HK-2 (cell line): Measurements from ENCODE around the gene KRTCAP2.
"Not testable (repeated sequence)": the region's sequence is repeated elsewhere in the genome, so short reads cannot be mapped to it uniquely, and the experiment has no call there.

Experiments
- DNase-seq: peaks from one replicate; pipeline ENCODE4 v3.0.0-alpha.2; 2018; ENCODE audit not compliant: unreplicated experiment

The KRTCAP2 gene

DNA sequence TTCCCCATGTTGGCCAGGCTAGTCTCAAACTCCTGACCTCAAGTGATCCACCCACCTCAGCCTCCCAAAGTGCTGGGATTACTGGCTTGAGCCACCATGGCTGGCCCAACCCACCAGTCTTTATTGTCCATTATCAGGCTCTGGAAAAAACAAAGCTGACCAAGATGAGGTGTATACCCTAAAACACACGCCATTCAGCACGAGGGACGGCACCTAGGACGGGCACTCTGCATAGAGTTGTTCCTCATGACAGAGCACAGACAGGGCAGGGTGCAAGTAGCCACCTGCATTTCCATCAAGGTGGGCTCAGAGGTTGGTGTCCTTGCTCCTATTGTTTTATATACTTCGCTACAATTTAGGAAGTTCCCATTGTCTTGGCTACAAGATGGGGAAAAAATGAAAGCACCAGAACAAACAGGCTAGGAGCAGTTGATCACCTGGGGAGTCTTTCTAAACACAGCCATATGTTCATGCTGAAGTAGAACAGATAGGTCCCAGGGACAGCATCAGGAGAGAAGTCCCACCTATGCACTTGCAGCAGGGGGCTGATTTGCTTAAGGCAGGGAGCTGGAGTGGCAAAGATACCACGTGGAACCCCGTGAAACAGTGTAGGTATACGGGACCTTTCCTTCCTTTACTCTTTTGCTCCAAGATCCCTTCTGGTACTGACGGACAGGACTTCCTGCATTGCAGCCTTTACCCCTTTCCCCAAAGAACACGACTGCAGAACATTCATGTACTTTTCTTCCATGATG lies 4.5 kb downstream of the KRTCAP2 start:
- DNase-seq, result no peak

DNA sequence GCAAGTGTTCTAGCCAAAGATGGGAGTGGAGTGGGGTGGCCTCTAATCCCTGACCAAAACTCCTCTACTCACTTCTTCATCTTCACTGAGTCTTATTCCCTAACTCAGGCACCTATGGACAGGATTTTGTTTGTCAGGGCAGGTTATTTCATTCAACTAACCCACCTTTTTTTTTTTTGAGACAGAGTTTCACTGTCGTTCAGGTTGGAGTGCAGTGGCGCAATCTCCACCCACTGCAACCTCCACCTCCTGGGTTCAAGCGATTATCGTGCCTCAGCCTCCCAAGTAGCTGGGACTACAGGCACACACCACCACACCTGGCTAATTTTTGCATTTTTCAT lies 5.0 kb downstream of the KRTCAP2 start:
- DNase-seq, result not testable (repeated sequence)

DNA sequence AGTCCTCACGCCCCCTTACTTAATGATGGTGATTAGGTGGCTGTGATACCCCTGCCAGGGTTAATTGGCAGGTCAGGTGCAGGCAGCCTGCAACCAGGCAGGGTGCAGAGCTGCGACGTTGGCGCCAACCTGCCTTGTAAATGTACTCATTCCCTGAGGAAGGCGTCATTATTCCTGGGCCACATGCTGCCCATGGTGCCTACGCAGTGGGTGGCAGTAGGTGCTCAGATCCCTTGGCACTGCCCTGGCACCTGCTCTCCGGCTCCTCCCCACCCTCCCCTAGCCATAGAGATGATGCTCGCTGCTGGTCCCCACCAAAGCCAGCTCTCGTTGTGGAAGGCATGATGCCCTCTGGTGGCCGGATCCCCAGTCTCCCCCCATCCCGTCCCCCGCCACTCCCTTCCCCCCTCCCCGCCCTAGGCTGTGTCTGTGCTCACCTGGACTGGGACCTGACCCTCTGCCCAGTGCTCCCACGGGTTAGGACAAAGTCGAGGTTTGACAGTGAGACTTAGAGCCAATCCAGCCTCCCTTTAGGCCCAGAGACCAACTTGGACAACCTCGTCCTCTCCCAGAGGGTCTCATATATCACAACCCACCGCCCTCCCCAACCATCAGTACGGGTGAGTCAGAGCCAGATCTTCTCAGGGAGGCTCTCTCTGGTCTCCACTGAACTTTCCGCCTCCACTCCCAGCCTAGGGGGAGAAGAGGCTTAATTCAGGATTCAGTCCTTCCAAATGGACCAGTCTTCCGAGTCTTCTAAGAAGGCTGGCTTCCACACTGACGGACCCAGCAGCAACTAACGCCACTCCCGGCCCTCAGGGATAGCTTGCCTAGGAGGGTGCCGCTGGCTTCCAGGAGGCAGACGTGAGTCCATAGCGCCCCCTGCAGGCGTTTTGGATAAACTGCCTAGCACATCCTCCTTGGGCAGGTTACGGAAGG lies 5.7 kb downstream of the KRTCAP2 start:
- DNase-seq, result peak; percentile 89

DNA sequence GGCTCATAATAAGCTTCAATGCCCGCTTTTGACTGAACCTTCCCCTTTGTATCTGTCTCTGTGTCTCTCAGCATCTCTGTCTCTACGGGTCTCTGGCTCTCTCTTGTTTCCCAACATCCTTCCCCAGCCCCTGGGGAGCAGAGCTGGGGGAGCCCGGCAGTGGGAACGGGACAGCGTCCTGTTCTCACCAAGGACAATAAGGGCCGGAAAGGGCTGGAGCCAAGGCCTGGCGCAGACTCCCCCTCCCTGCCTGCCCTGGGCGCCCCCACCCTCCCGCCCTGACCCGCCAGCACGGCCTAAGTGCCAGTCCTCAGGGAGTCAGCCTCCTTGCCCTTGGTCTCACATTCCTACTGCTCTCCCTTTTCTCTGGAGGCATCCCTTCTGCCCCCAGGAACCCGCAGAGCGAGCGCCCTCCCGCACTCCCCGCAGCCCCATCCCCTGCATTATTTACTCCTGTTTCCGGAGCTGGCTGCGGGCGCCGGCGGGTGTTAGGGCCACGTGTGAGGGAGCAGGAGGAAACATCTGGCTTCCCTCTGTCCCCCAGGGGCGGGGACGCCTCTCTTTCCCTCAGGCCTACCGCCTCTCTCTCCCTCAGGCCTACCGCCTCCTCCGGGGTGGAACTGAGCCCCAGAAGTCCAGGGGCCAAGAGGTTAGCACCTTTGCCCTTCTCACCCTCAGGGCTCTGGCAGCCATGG lies 6.5 kb downstream of the KRTCAP2 start:
- DNase-seq, result no peak

DNA sequence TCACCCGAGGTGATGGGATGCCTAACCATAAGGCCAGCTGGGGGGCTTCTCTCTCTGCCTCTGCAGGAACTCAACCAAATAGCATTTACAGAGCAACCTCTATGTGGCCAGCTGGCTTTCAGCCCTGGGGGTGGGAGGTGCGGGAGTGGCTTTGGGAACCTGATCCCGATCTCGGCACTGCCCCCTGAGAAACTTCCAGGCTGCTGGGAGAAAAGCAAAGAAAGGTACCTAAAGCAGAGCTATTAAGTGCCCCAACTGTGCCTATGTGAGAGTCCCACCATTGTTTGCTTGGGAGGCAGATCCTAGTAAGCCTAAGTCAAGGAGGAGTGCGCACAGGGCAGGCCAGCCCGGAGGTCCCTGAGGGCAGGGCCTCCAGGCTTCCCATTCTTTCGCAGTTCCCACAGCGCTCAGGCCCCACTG lies 7.0 kb downstream of the KRTCAP2 start:
- DNase-seq, result no peak

DNA sequence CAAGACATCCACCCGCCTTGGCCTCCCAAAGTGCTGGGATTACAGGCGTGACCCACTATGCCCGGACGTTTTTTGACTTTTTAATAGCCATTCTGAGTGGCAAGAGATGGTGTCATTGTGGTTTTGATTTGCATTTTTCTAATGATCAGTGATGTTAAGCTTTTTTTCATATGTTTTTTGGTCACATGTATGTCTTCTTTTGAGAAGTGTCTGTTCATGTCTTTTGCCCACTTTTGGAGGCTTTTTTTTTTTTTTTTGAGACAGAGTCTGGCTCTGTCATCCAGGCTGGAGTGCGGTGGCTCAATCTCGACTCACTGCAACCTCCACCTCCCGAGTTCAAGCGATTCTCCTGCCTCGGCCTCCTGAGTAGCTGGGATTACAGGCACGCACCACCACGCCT lies 8.5 kb downstream of the KRTCAP2 start:
- not testable (repeated sequence) for DNase-seq

DNA sequence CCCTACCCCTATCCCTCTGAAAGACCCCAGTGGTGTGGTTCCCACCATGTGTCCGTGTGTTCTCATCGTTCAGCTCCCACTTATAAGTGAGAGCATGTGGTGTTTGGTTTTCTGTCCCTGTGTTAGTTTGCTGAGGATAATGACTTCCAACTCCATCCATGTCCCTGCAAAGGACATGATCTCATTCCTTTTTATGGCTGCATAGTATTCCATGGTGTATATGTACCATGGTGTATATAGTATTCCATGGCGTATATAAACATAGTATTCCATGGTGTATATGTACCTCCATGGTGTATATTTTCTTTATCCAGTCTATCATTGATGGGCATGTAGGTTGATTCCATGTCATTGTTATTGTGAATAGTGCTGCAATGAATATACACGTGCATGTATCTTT lies 9.3 kb downstream of the KRTCAP2 start:
- DNase-seq, result not testable (repeated sequence)

DNA sequence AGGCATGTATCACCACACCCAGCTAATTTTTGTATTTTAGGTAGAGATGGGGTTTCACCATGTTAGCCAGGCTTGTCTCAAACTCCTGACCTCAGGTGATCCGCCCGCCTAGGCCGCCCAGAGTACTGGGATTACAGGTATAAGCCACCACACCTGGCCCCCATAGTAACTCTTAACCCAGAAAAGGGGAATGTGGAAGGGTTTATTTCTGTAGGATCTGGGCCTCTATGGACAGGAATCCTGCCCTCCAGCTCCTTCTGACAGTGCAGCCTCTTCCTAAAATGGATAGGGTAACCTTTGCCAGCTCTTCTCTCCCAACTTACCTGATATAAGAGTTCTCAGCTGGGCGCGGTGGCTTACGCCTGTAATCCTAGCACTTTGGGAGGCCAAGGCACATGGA lies 10.5 kb downstream of the KRTCAP2 start:
- not testable (repeated sequence) for DNase-seq

DNA sequence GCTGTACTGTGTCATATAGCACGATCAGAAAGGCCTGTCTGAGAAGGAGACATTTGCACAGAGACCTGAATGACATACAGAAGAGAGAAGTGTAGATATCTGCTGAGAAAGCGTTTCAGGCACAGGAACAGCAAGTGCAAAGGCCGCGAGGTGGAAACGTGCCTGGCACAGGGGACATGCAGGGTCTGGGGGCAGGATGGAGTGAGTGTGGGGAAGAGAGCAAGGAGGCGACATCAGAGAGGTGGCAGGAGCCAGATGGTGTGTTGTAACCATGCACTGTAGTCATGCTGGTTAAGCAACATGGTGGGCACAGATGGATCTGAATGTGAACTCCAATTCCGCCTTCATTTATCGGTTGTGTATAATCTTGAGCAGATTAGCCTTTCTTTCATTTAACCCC lies 13.0 kb downstream of the KRTCAP2 start:
- DNase-seq, result no peak

DNA sequence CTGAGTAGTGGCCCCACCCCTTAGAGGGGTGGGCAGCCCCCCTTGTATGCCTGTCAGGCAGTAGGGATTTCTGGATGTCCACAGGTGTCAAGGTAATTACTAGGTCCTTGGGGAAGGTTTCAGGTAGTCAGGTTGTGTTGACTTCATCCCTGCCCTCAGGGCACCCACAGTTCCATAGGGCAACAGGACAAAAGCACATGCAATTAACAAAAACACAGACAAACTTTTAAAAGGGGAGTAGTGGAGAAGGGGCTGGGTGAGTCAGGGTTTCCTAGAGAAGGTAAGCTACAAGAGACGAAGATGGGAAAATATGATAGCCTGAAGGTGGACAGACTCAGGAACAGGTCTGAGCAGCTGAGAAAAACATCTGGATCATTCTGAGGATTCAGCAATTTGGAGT lies 14.1 kb downstream of the KRTCAP2 start:
- DNase-seq, result no peak

DNA sequence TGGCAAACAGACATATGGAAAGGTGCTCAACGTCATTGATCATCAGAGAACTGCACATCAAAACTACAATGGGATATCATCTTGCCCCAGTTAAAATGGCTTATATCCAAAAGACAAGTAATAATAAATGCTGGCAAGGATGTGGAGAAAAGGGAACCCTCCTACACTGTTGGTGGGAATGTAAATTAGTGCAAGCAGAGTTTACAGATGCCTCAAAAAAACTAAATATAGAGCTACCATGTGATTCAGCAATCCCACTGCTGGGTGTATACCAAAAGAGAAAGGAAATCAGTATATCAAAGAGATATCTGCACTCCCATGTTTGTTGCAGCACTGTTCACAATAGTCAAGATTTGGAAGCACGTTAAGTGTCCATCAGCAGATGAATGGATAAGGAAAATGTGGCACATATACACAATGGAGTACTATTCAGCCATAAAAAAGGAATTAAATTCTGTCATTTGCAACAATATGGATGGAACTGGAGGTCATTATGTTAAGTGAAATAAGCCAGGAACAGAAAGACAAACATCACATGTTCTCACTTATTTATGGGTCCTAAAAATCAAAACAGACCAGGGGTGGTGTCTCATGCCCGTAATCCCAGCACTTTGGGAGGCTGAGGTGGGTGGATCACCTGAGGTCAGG lies 17.0 kb downstream of the KRTCAP2 start:
- not testable (repeated sequence) for DNase-seq

DNA sequence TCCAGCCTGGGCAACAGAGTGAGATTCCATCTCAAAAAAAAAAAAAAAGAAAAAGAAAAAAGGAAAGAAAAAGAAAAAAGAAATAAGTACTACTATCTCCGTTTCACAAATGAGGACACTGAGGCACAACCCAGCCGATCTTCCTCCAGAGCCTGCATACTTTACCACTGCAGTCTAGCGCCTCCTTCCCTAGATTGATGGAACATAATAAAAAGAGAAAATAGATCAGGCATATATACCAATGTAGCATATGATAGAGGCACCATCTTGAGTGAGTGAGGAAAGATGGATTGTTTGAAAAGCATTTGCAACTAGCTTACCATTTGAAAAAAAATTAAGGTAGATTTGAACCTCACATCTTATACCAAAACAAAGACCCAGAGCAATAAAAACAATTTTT lies 27.6 kb downstream of the KRTCAP2 start:
- DNase-seq, result no peak

DNA sequence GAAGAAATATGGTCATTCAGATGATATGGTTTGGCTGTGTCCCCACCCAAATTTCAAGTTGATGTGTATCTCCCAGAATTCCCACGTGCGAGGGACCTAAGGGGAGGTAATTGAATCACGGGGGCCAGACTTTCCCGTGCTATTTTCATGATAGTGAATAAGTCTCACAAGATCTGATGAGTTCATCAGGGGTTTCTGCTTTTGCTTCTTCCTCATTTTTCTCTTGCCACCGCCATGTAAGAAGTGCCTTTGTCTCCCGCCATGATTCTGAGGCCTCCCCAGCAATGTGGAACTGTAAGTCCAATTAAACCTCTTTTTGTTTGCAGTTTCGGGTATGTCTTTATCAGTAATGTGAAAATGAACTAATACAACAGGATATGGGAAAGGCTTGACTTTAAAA lies 31.4 kb downstream of the KRTCAP2 start:
- no peak for DNase-seq

DNA sequence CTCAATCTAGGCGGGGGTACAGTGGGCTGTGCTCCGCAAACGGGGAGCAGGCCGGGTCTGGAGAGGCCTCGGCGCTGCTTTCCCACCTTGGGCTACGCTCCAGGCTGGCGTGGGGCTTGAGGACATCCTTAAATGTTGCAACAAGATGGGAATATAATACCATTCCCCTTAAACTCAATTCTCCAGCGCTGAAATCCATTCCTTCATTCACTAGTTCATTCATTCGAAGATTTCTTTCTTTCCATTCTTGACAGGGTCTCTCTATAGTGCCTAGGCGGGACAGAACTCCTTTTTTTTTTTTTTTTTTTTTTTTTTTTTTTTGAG lies 32.5 kb downstream of the KRTCAP2 start:
- no peak for DNase-seq

DNA sequence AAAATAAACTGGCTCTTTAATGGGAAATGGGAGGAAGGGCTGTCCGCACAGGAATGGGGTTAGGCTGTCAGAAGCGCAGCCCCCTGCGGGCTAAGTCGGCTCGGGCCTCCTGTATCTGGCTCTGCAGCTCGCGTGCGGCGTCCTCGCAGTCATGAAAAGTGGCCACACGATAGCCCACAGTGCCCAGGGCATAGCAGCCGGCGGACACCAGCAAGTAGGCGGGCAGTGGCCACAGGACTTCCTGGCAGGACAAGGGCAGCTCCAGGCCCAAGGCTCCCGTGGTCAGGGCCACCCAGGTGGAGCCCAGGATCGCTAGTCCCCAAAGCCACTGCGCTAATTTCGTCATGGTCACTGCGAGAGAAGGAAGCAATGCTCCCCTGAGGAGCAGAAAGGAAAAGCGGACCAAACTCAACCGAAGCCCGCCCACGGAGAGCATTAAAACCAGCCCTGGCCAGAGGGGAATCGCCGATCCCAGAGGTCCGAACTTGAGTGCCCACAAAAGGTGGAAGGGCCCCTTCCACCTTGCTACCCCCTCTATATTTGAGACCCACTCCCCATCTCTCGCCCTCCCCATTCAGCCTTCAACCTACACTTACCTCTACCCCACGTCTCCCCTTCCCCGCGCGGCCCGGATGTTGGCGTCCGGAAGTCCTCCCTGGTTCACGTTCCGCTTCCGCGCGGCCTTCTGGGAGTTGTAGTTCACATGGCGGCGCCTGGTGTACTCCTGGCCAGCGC lies 33.0 kb downstream of the KRTCAP2 start, which contains the start of gene DPM3:
DPM3 (minus strand) TSS at position 637 of the 735 bp plus-strand sequence; CDS start at position 346, 291 bp downstream.
- peak; percentile 84 for DNase-seq

DNA sequence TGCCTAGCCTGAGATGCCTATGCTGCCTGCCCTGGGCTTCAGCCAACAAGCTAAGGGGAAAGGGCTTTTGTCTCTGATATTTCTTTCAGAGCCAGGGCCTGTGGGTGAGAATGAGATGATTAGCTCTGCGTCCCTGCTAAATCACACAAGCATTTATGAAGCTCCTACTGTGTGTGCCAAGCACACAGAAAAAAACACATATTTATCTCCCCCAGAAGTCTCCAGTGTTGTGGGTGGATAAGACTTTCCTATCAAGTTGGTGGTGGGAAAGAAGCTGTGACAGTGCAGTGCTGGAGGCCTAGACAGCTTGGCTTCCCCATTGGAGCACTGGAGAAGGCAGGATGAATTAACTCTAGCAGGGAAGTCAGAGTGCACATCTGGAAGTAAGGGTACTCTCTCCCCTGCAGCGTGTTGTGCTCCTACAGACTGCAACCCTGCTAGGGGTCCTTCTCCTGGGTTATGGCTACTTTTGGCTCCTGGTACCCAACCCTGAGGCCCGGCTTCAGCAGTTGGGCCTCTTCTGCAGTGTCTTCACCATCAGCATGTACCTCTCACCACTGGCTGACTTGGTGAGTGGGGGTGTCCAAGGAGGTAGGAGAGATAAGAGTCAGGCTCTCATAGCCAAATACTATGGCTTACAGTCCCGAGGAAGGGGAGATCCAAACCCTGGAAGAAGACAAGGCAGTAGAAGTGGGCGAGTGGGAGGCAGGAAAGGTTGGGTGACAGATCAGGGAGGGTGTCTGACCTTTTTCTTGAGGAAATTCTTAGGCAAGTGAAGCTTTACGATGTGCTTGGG lies 35.8 kb downstream of the KRTCAP2 start:
- no peak for DNase-seq

DNA sequence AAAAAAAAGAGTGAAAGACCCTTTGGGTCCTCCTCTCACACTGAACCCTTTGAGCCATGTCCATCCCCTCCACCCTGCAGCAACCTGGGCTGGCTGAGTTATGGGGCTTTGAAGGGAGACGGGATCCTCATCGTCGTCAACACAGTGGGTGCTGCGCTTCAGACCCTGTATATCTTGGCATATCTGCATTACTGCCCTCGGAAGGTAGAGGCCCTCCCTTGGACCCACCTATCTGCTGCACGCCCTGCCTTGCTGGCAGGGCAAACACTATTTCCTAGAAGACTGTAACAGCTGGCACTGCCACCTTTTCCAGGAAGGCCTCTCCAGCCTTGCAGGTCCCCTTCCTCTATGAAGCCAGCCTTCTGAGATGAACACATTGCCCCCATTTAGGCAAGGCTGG lies 36.4 kb downstream of the KRTCAP2 start:
- DNase-seq, result no peak

DNA sequence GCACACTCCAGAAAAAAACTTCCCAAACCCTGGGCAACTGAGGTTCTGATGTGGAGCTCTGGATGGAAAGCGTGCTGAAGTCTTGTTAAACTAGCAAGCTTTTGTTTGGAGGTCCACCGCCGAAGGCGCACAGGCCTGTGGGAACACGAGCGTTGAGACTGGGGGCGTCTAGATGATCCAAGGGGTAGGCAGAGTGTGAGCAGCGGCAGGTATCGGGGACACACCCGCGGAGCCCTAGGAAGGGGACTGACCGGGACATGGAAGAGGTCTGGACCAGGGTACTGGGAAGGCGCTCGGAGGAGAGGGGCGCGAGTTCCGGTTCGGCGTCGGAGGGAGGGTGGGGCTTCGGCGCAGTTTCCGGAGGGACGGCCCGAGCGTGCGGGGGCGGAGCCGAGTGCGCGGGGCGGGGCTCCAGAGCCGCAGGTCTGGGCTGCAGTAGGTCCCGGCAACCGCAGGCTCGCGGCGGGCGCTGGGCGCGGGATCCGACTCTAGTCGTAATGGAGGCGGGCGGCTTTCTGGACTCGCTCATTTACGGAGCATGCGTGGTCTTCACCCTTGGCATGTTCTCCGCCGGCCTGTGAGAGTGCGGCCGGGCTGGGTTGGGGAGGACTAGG lies 37.6 kb downstream of the KRTCAP2 start, which contains the start of gene SLC50A1:
SLC50A1 (plus strand) TSS at position 438 of the 614 bp plus-strand sequence; CDS start at position 498, 60 bp downstream.
- peak; percentile 97 for DNase-seq

DNA sequence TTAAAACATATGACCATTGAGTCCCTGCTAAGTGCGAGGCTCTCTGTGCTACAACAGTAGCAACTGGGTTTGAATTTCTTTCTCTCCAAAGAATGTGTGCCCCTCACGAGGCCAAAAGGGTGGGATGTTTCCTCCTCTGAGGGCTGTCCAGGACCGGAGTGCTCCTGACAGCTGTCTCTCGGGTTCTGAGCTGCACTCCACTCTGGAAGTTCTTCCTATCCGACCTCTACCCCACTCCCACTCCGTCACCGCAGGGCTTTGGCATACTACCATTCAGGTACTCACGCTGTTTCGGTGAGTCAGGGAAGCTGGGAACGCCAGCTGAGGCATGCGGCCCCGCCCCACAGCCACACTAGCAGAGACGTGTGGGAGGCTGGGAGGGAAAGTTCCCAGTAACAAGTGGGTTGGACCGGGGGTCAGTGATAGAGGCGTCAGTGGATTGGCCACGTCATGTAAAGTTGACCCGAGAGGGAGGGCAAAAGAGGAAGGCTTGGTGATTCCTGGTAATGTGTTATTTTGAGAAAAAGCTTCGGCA lies 38.2 kb downstream of the KRTCAP2 start:
- peak; percentile 97 for DNase-seq

DNA sequence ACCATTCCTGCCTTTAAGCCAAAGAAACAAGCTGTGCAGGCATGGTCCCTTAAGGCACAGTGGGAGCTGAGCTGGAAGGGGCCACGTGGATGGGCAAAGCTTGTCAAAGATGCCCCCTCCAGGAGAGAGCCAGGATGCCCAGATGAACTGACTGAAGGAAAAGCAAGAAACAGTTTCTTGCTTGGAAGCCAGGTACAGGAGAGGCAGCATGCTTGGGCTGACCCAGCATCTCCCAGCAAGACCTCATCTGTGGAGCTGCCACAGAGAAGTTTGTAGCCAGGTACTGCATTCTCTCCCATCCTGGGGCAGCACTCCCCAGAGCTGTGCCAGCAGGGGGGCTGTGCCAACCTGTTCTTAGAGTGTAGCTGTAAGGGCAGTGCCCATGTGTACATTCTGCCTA lies 38.8 kb downstream of the KRTCAP2 start:
- no peak for DNase-seq
